GM21515 (cell line): Measurements from ENCODE around the gene CPA1.

ENCODE experiments used
- ATAC-seq: cut with Tn5 transposase; IDR thresholded peaks from one replicate; pipeline ENCODE4 v1.9.1; 2021; ENCODE audit not compliant: unreplicated experiment

CPA1 gene

GRCh38 chr7:130353196-130353595 lies 27.1 kb upstream of the CPA1 start:
- no peak for ATAC-seq

- no peak for ATAC-seq
These were observed 24.0 kb upstream of the CPA1 start for GRCh38 chr7:130356121-130356875.

- ATAC-seq, result no peak
These were observed 23.2 kb upstream of the CPA1 start for GRCh38 chr7:130356876-130357611.

- no peak for ATAC-seq
These were observed 21.8 kb upstream of the CPA1 start for GRCh38 chr7:130358471-130358870.

GRCh38 chr7:130359276-130359857 lies 20.9 kb upstream of the CPA1 start:
- no peak for ATAC-seq

- ATAC-seq, result no peak
These were observed 19.8 kb upstream of the CPA1 start for GRCh38 chr7:130360518-130360917.

GRCh38 chr7:130361681-130362080 lies 18.6 kb upstream of the CPA1 start:
- ATAC-seq, result no peak

GRCh38 chr7:130362251-130362816 lies 18.0 kb upstream of the CPA1 start:
- no peak for ATAC-seq

- no peak for ATAC-seq
These were observed 17.1 kb upstream of the CPA1 start for GRCh38 chr7:130363026-130363847.

- ATAC-seq, result no peak
These were observed 15.8 kb upstream of the CPA1 start for GRCh38 chr7:130364451-130364850.

- ATAC-seq, result no peak
These were observed 15.2 kb upstream of the CPA1 start for GRCh38 chr7:130365088-130365487.

GRCh38 chr7:130365511-130366441 lies 14.5 kb upstream of the CPA1 start:
- ATAC-seq, result peak; percentile 44

- no peak for ATAC-seq
These were observed 13.7 kb upstream of the CPA1 start for GRCh38 chr7:130366564-130366963.

GRCh38 chr7:130367088-130367755 lies 13.1 kb upstream of the CPA1 start:
- no peak for ATAC-seq

- ATAC-seq, result no peak
These were observed 12.2 kb upstream of the CPA1 start for GRCh38 chr7:130367836-130368746.

- no peak for ATAC-seq
These were observed 11.1 kb upstream of the CPA1 start for GRCh38 chr7:130369110-130369711.

- ATAC-seq, result no peak
These were observed 10.3 kb upstream of the CPA1 start for GRCh38 chr7:130369831-130370550.
